ENCODE results near the gene FRRS1.

Gene FRRS1

DNA sequence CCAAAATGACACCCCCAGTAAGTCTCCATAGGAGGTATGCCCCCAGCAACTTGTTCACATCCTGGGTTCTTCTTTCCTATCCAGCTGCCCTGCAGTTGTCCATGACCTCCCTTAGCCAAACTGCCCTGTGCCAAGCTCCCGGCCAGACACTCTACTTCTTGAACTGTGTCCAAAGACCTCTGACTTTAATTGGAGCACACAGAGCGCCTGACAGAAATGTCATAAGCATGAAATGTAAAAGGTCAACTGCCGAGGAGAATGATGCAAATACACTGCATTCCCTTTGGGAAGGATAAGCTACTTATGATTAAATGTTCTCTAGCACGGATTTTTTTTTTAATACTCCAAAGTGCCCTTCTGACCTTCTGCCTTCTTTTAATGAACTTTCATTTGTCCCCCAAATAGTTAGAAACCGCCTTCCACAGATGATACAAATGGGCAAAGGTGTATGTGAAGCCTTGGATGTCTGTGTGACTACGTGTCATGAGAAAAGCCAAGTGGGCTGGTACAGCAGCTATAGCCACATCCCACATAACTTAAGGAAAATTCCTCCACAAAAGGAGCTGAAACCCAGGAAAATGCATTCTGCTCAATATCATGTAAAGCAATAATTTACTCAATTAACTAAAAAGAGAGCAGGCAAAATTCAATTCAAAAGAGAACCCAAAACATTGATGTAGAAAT, 93.8 kb downstream of the FRRS1 start:
- TF ChIP-seq TAF1 (IDR thresholded peaks at IDR 0.05; ENCODE audit: borderline replicate concordance, insufficient read depth, low read length), result no peak
- no peak for TF ChIP-seq POLR2AphosphoS5 (IDR thresholded peaks at IDR 0.05; ENCODE audit: low read depth, low read length)

DNA sequence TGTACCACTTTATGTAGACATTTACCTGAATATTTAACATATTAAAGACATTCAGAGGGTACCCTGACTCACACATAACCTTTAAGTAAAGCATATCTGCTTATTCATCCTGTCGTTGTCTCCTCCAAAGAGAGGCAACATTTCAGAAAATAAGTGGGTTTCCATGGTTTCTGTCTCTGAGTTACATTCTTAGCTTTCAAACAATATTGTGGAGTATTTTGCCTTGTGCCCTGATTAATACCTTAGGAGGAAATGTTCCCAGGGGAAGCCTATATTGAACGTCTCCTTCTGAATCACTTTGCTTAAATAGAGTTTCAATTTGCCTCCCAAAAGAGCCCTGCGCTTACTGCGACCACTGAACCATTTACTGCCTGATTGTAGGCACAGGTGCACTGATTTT, 94.4 kb downstream of the FRRS1 start:
- no peak for TF ChIP-seq TAF1 (IDR thresholded peaks at IDR 0.05; ENCODE audit: borderline replicate concordance, insufficient read depth, low read length)
- no peak for TF ChIP-seq SIN3A (IDR thresholded peaks at IDR 0.05; ENCODE audit: borderline replicate concordance, insufficient read depth, low read length)
- no peak for TF ChIP-seq POLR2AphosphoS5 (IDR thresholded peaks at IDR 0.05; ENCODE audit: low read depth, low read length)
- no peak for TF ChIP-seq FOXP2 (optimal IDR thresholded peaks at IDR 0.05; ENCODE audit: borderline replicate concordance, extremely low read depth, extremely low read length, insufficient read depth)
- TF ChIP-seq, protein P1, sequence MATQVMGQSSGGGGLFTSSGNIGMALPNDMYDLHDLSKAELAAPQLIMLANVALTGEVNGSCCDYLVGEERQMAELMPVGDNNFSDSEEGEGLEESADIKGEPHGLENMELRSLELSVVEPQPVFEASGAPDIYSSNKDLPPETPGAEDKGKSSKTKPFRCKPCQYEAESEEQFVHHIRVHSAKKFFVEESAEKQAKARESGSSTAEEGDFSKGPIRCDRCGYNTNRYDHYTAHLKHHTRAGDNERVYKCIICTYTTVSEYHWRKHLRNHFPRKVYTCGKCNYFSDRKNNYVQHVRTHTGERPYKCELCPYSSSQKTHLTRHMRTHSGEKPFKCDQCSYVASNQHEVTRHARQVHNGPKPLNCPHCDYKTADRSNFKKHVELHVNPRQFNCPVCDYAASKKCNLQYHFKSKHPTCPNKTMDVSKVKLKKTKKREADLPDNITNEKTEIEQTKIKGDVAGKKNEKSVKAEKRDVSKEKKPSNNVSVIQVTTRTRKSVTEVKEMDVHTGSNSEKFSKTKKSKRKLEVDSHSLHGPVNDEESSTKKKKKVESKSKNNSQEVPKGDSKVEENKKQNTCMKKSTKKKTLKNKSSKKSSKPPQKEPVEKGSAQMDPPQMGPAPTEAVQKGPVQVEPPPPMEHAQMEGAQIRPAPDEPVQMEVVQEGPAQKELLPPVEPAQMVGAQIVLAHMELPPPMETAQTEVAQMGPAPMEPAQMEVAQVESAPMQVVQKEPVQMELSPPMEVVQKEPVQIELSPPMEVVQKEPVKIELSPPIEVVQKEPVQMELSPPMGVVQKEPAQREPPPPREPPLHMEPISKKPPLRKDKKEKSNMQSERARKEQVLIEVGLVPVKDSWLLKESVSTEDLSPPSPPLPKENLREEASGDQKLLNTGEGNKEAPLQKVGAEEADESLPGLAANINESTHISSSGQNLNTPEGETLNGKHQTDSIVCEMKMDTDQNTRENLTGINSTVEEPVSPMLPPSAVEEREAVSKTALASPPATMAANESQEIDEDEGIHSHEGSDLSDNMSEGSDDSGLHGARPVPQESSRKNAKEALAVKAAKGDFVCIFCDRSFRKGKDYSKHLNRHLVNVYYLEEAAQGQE (IDR thresholded peaks at IDR 0.05; ENCODE audit: insufficient read depth in 1 of 2, low read depth in 2 of 2, low read length in 2 of 2), result no peak

DNA sequence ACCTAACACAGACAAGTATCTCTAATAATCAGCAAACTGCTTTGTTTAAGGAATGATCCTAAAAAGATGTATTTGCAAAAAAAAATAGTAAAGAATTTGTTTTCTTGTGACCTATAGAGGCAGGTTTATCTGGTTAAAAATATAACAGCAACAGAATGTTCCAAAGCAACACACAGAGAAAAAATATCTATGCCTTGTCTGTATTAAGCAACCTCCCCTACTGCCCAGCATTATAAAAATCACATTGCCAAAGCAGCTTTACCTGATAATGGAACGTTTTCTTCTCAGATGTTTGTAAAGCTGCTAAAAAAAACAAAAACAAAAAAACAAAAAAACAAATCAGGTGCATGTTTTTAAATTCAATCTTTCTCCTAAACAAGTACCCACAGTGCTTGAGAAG, 95.9 kb downstream of the FRRS1 start:
- TF ChIP-seq POLR2AphosphoS5 (IDR thresholded peaks at IDR 0.05; ENCODE audit: low read depth, low read length) (no peak), TAF1 (IDR thresholded peaks at IDR 0.05; ENCODE audit: borderline replicate concordance, insufficient read depth, low read length) (no peak)
- TF ChIP-seq, protein P1 (IDR thresholded peaks at IDR 0.05; ENCODE audit: insufficient read depth in 1 of 2, low read depth in 2 of 2, low read length in 2 of 2), result no peak

DNA sequence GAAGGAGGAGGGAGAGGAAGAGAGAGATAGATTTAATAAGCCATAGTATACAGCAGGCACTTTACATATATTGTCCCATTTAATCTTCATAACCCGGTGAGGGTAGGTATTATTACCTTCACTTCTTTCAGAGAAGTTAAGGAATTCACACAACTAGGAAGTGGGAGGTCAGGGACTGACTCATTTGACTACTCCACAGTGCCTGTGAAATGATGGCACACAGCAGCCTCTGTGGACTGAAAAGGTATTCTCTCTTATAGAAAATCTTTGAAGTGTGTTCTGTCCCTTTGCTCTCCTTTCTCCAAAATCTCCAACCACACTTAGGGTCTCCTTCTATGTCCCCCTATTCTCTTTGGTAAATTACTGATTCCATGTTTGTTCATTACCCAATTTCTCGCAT, 96.6 kb downstream of the FRRS1 start:
- TF ChIP-seq POLR2AphosphoS5 (IDR thresholded peaks at IDR 0.05; ENCODE audit: low read depth, low read length), result no peak
- no peak for TF ChIP-seq FOXP2 (optimal IDR thresholded peaks at IDR 0.05; ENCODE audit: borderline replicate concordance, extremely low read depth, extremely low read length, insufficient read depth)
- no peak for TF ChIP-seq TAF1 (IDR thresholded peaks at IDR 0.05; ENCODE audit: borderline replicate concordance, insufficient read depth, low read length)
- TF ChIP-seq SIN3A (IDR thresholded peaks at IDR 0.05; ENCODE audit: borderline replicate concordance, insufficient read depth, low read length), result no peak
- TF ChIP-seq, protein P1 (IDR thresholded peaks at IDR 0.05; ENCODE audit: insufficient read depth in 1 of 2, low read depth in 2 of 2, low read length in 2 of 2), result no peak

DNA sequence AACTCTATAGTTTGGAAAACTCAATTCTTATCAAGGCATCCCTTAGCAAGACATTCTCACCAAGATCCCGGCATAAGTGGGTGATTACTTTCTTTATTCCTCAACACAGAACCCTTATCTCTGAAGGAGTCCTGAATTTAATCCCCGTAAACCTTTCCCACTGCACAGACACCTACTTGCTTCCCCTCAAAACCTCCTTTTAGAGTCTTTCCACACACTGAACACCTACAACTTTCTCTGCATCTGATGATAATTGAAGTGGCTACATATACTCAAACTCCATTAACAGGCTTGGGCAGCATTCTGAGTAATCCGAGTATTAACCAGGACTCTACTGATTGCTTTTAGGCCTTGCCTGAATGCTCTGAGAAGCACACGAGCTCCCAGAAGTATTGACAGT, 97.1 kb downstream of the FRRS1 start:
- no peak for TF ChIP-seq TAF1 (IDR thresholded peaks at IDR 0.05; ENCODE audit: borderline replicate concordance, insufficient read depth, low read length)
- no peak for TF ChIP-seq FOXP2 (optimal IDR thresholded peaks at IDR 0.05; ENCODE audit: borderline replicate concordance, extremely low read depth, extremely low read length, insufficient read depth)
- no peak for TF ChIP-seq POLR2AphosphoS5 (IDR thresholded peaks at IDR 0.05; ENCODE audit: low read depth, low read length)
- TF ChIP-seq, protein P1 (IDR thresholded peaks at IDR 0.05; ENCODE audit: insufficient read depth in 1 of 2, low read depth in 2 of 2, low read length in 2 of 2), result no peak

Measured in PFSK-1 (cell line).